NCI-H510A (cell line): ENCODE results near the gene ADAD2.

ENCODE experiments used
- DNase-seq: peaks from one replicate; lab custom pipeline; 2025; lab: John Stamatoyannopoulos, UW

Gene ADAD2

DNA sequence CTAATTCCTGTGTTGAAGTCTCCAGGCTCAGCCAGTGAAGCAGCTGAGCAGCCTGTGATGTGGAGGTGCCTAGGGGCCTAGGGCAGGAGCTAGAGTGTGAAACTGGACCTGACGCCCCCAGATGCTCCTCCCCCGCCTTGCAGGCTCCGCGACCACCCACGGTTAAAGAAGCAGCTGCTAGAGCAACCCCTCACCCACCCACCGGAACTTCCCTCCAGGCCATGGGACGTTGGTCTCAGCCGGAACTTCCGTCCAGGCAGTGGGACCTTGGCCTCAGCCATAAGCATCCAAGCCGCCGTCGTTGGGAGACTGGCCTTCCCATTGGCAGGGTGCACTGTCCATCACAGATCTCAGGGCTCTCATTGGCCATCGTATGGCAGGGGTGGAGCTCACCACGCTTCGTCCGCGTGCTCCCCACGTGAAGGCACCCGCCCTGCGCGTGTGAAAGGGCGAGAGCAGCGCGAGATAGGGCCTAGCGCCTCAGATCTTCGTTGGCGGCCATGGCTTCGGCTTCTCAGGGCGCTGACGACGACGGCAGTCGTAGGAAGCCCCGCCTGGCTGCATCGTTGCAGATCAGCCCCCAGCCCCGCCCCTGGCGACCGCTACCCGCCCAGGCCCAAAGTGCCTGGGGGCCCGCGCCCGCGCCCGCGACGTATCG is at the start of gene ADAD2:
ADAD2 (plus strand) TSS at position 427 of the 658 bp plus-strand sequence; CDS start at position 501, 74 bp downstream.
- no peak for DNase-seq

GRCh38 chr16:84143081-84143480 is 47.9 kb upstream of the ADAD2 start:
- no peak for DNase-seq

DNA sequence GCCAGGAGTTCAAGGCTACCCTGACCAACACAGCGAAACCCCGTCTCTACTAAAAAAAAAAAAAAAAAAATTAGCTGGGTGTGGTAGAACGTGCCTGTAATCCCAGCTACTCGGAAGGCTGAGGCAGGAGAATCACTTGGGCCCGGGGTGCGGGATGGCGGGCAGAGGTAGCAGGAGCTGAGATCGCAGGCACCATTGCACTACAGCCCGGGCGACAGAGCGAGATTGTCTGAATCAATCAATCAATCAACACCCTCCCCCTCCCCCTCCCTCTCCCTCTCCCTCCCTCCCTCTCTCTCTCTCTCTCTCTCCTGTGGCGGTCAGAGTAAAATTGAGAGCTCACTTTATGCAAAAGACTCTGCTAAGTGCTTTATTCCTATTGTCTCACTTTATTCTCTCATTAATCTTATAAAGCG is 47.2 kb upstream of the ADAD2 start:
- peak; percentile 25 for DNase-seq

DNA sequence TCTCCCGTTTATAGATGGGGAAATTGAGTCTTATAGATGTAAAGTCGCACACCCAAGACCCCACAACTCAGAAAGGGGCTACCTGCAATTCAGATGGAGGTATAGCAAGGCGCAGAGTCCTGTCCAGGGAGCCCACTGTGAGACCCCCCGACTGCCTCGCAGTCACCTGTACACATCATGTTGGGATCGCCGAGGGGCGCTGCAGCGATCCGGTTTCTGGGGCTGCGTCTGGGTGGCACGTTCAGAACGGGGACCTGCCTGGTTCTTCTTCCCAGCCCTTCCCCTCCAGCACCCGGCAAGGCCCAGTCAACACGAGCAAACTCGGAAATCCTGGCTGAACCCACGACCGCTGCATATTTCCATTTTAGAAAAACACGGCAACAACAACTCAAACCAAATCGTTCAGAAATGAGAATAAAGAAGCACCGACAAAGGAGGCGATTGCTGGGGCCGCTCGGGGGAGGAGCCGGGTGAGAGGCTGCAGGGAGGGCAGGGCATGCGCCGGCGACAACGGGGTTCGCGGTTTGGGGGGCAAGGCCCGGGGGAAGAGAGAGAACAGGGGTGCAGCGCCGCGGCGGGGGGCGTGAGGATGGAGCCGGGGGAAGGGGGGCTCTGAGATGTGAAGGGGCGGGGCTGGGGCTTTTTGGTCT is 46.6 kb upstream of the ADAD2 start:
- DNase-seq = peak; percentile 5

GRCh38 chr16:84144859-84145639 is 45.9 kb upstream of the ADAD2 start, which contains the start of the genes DNAAF1 and HSDL1:
DNAAF1 (plus strand) TSS chr16:84145308; CDS start chr16:84145441, 133 bp downstream.
HSDL1 (minus strand) TSS chr16:84145177; CDS start chr16:84131321, 13,856 bp downstream.
- peak; percentile 76 for DNase-seq

DNA sequence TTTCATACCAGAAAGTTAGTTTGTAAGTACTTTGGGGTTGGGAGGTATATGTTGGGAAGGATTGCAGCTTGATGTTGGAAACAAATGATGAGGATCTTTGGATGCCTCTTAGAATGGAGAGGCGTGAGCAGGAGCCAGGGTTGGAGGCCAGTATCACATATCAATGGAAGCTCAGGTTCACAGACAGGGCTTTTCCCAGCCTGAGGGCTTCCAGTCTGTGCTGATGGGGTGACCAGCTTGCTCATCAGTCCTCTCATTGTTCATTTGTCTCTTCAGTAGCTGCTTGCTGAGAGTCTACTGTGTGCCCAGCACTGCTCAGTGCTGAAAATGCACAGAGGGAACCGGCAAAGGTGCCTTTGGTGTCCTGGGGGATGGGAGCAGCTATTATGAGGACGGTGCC is 40.0 kb upstream of the ADAD2 start:
- DNase-seq = no peak

DNA sequence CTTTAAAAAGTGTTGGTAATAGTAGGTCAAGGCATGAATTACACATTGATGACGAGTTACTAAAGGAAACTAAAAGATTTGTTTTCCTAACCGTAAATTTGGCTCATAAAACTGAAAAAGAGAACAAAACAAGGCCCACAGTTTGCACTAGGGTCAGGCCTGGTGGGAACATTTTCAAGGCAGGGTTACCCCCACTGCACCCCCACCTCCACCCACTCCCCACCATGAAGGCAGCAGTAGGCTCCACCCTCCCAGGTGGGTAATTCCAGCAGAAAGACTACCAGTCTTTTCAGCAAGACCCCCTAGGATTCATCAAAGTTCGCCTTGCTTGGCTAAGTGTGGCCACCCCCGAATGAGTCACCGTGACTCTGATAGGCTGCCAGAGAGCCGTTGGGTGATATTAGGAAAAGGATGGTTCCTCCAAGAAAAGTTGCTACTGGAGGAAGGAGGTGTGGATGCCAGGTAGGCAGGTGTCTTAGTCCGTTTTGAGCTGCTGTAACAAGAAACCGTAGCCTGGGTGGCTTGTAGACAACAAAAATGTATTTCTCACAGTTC is 37.2 kb upstream of the ADAD2 start:
- DNase-seq = no peak

GRCh38 chr16:84155226-84155625 is 35.7 kb upstream of the ADAD2 start:
- no peak for DNase-seq

GRCh38 chr16:84155771-84156170 is 35.2 kb upstream of the ADAD2 start:
- DNase-seq = no peak

GRCh38 chr16:84156342-84156784 is 34.6 kb upstream of the ADAD2 start:
- no peak for DNase-seq

DNA sequence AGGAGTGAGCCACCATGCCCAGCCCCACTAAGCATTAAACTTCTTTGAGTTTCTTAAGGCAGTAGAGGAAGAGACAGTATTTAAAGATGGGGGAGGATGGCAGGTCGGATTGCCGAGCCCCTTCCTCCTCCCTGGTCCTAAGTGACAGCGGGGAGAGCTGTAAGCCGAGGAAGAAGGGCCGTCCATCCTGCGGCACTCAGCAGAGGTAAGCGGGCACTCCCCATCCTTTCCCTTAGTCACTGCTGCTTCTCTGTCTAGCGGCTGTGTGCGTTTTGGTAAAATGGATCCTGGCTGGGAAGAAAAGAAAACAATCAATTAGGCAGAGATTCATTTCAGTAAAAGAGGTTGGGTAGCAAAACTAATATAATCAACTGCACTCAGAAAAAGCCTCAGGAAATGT is 31.9 kb upstream of the ADAD2 start:
- DNase-seq = no peak

GRCh38 chr16:84159800-84160199 is 31.2 kb upstream of the ADAD2 start:
- no peak for DNase-seq

DNA sequence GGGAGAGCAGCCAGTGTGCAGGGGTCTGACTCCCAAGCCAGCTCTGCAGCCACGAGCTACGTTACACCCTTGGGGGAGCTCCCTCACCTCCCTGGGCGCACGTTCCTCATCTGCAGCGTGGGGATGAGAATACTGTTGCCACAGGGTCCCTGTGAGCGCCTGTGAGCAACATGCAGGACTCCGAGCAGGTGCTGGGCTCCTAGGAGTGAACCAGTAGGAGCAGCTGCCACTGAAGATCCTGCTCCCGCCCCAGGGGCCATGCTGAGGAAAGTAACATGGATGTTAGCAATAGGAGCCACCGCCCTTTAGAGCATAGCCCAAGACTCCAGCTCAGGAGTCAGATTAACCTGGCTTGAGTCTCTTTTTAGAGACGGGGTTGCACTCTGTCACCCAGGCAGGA is 29.9 kb upstream of the ADAD2 start:
- DNase-seq = no peak

GRCh38 chr16:84161801-84162200 is 29.2 kb upstream of the ADAD2 start:
- no peak for DNase-seq

- no peak for DNase-seq
These were observed 25.2 kb upstream of the ADAD2 start for GRCh38 chr16:84165746-84166145.

- no peak for DNase-seq
These were observed 23.9 kb upstream of the ADAD2 start for GRCh38 chr16:84166796-84167695.

- no peak for DNase-seq
These were observed 21.1 kb upstream of the ADAD2 start for GRCh38 chr16:84169765-84170310.

- no peak for DNase-seq
These were observed 16.6 kb upstream of the ADAD2 start for GRCh38 chr16:84174396-84174795.

DNA sequence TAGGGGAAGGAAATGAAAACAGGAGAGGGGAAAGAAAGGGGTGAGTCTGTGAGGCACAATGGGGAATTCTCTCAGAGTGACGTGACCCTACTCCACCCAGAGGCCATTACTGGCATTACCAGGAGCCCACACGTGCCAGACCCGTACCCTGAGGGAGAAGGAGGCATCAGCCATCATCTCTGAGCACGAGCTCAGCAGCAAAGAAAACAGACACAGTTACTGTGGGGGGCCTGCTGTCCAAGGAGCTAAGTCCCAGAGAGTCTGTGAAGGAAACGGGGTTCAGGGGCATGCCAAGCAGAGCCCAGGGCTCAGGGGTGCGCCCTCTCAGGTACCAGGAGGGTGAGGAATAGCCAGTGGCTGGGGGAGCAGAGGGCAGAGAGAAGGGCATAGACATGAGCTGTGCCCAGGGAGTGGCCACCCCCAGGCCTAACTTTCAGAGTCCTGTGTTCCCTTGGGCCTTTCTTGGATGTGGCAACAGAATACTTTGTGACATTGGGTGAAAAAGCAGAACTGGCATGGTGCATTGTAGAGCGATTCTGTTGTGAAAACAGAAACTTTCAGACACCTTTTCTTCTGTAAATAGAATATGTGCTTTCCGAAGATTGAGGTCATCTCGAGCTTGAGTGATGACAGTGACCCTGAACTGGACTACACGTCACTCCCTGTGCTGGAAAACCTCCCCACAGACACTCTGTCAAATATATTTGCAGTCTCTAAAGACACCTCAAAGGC is 15.4 kb upstream of the ADAD2 start:
- DNase-seq = no peak
